ENCODE measurements around the gene ZNF292. TPM values are rescaled to one million over a fixed set of nuclear protein-coding genes. Genes with fewer than 3 reads are reported as not detected.
"Not testable (repeated sequence)": the region's sequence is repeated elsewhere in the genome, so short reads cannot be mapped to it uniquely, and the experiment has no call there.

ZNF292 gene
- total RNA-seq, 1 donor from 2014 or later = 37.7 TPM

GRCh38 chr6:87155842-87156815 is 764 bp downstream of the ZNF292 start:
- intact Hi-C loops (cut with micrococcal nuclease) = no loop called here
- DNase-seq (peak; percentile 58), ATAC-seq (peak; percentile 31)

DNA sequence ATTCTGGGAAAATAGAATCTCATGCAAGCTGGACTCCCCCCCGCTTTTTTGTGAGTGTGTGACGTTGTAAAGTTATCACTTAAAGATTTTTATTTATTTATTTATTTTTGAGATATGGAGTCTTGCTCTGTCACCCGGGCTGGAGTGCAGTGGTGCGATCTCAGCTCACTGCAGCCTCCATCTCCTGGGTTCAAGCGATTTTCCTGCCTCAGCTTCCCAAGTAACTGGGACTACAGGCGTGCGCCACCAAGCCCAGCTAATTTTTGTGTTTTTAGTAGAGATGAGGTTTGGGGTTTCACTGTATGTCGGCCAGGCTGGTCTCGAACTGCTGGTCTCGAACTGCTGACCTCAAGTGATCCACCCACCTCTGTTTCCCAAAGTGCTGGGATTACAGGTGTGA is 2.2 kb downstream of the ZNF292 start:
- DNase-seq; intact Hi-C loops (cut with micrococcal nuclease); ATAC-seq: not testable (repeated sequence)

DNA sequence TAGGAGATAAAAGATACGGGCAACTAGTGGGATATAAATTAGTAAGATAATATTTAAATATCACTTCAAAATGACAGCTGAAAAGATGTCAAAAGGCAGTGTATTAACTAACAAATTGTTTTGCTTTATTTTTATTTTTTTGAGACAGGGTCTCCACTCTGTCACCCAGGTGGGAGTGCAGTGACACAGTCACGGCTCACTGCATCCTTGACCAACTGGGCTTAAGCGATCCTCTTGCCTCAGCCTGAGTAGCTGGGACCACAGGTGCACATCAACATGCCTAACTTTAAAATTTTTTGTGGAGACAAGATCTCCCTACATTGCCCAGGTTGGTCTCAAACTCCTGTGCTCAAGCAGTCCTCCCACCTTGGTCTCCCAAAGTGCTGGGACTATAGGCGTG is 5.9 kb downstream of the ZNF292 start:
- ATAC-seq (no peak), DNase-seq (no peak)
- intact Hi-C loops (cut with micrococcal nuclease) = no loop called here

GRCh38 chr6:87164004-87164403 is 8.6 kb downstream of the ZNF292 start:
- ATAC-seq (no peak), DNase-seq (no peak)
- intact Hi-C loops (cut with micrococcal nuclease) = no loop called here

DNA sequence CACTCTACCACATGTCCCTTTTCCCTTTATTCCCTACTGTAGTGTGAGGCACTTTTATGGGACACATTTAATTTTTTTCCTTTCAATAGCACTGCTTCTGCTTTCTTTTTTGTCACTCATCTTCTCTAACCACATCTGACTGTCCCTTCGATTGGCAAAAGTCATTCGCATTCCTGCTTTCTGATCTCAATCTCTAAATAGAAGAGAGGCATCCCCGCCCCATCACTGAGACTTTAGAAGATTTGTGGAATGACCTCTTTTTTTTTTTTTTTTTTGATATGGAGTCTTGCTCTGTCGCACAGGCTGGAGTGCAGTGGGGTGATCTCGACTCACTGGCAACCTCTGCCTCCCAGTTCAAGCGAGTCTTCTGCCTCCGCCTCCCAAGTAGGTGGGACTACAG is 9.1 kb downstream of the ZNF292 start:
- intact Hi-C loops (cut with micrococcal nuclease) = no loop called here
- no peak for ATAC-seq

DNA sequence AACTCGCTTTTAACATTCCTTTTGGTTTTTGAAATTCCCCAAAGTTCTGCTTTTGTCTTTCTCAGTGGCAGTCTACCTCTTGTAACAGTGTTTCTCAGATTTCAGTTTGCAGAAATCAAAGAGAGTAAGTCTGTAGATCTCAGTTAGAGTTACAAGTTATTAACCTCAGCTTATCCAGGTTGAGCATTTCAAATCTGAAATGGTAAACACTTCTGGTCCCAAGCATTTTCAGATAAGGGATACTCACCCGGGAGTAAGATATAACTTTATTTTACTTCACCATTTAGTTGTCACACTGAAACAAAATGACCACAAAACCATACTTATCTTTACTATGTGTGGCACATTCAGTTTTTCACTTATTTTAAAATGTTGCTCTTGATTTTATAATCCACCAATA is 9.8 kb downstream of the ZNF292 start:
- no peak for DNase-seq
- intact Hi-C loops (cut with micrococcal nuclease) = no loop called here
- ATAC-seq = no peak

More for the DNA sequence above, 9.1 kb downstream of the ZNF292 start:
- DNase-seq = no peak

- DNase-seq = no peak
- intact Hi-C loops (cut with micrococcal nuclease) = no loop called here
- ATAC-seq = no peak
Measured at GRCh38 chr6:87171938-87172633, 16.7 kb downstream of the ZNF292 start.

DNA sequence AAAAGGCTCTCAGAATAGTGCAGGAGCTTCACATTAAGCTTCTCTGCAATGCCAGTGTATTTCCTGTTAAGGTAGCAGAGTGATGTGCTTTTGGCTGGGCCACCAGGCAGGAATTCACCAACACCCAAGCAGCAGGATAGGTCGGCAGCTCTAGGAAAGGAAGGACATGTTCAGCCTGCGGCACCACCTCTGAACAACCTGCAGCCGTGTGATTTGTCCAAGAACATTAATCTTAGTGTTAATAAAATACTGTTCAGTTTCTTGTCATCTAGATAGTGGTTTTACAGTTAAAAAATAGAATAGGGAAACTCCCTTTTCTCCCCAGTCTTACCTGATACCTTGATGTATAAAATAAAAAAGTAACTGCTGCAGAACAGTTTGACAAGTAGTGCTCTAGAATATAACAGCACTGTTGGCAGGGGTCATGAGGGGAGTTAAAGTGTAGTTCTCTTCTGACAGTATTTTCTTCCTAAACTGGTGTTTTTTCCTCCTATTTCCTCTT is 18.8 kb downstream of the ZNF292 start:
- peak; percentile 37 for DNase-seq
- intact Hi-C loops (cut with micrococcal nuclease) = no loop called here
- ATAC-seq = peak; percentile 95

GRCh38 chr6:87176493-87176892 is 21.1 kb downstream of the ZNF292 start:
- no peak for DNase-seq
- intact Hi-C loops (cut with micrococcal nuclease) = no loop called here
- ATAC-seq = no peak

GRCh38 chr6:87180105-87180728 is 24.9 kb downstream of the ZNF292 start:
- intact Hi-C loops (cut with micrococcal nuclease) = no loop called here
- DNase-seq = no peak
- ATAC-seq = no peak

- ATAC-seq (no peak), DNase-seq (no peak)
- intact Hi-C loops (cut with micrococcal nuclease) = no loop called here
Measured at GRCh38 chr6:87181903-87182302, 26.5 kb downstream of the ZNF292 start.

DNA sequence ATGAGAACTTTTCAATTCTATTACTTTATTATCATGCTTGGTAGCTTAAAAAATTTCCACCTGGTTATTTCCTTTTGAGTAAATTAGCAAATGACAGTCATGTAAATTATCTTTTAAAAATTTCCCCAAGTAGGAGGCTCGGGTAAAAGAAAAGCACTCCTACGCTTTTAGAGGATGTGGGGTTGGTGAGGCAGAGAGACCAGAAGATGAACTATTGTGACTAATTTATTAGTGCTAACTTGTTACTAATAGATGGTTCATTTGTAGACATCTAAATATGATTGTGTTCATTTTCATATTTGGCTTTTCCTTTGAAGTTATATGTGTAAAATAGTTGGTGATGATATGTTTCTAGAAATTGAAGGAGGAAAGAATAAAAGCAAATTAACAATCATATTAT is 27.0 kb downstream of the ZNF292 start:
- ATAC-seq (no peak), DNase-seq (no peak)
- intact Hi-C loops (cut with micrococcal nuclease) = no loop called here

GRCh38 chr6:87182940-87183339 is 27.6 kb downstream of the ZNF292 start:
- DNase-seq (no peak), ATAC-seq (no peak)
- intact Hi-C loops (cut with micrococcal nuclease) = no loop called here

DNA sequence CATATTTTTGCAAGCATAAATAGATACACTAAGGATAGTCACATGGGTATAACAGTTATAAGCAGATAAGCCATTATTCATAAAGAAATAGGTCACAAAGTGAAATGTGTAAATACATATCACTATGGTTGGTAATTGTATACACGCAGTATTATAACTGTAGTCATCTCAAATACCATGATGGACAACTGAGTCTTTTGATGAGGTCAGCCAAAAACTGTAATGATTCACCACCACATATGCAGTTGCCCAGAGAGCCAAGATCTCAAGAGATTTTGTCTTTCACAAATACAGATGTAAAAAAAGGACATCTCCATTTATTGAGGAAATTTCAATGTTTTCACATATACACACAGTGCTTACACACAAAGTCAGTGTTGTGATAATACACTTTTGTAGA is 28.3 kb downstream of the ZNF292 start:
- DNase-seq (no peak), ATAC-seq (no peak)
- intact Hi-C loops (cut with micrococcal nuclease) = no loop called here

GRCh38 chr6:87184762-87185250 is 29.4 kb downstream of the ZNF292 start:
- DNase-seq (no peak), ATAC-seq (no peak)
- intact Hi-C loops (cut with micrococcal nuclease) = no loop called here

DNA sequence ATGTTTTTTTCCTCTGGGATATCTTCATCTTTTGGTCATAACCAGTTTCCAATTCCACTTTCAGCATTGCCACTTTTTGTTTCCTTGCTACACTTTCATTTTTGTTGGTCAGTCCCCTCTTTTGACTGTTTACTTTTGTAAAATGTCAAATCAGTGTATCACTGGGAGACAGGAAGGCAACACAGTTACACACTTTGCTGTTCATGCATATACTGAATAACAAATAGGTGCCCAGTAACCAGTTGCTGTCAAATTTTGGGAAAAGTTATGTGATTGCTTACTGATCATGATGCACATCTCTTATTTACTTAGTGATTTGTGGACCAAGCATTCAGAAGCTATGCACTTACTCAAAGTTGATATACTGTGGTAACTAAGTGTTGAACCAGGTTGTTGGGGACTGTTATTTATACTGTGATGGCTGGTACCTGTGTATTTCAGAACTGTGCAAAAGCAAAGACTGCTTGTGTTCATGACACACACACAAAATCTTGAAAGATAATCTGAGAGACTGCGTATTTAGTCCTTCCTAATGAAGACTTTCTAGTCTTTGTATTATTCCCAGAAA is 41.0 kb downstream of the ZNF292 start:
- ATAC-seq (no peak), DNase-seq (no peak)
- intact Hi-C loops (cut with micrococcal nuclease) = no loop called here

DNA sequence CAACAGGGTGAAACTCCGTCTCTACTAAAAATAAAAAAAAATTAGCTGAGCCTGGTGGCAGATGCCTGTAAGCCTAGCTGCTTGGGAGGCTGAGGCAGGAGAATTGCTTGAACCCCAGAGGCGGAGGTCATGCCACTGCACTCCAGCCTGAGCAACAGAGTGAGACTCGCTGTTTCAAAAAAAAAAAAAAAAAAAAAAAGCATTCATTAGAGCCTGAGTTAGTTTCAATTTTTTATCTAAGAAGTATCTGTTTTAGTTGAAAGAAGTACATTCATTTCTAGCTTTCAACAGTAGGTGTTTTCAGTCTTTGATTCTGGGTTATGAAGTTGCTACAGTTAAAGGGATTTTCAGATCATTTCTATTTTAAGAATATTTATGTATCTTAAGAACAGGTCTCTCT is 42.2 kb downstream of the ZNF292 start:
- DNase-seq (no peak), ATAC-seq (no peak)
- intact Hi-C loops (cut with micrococcal nuclease) = no loop called here

DNA sequence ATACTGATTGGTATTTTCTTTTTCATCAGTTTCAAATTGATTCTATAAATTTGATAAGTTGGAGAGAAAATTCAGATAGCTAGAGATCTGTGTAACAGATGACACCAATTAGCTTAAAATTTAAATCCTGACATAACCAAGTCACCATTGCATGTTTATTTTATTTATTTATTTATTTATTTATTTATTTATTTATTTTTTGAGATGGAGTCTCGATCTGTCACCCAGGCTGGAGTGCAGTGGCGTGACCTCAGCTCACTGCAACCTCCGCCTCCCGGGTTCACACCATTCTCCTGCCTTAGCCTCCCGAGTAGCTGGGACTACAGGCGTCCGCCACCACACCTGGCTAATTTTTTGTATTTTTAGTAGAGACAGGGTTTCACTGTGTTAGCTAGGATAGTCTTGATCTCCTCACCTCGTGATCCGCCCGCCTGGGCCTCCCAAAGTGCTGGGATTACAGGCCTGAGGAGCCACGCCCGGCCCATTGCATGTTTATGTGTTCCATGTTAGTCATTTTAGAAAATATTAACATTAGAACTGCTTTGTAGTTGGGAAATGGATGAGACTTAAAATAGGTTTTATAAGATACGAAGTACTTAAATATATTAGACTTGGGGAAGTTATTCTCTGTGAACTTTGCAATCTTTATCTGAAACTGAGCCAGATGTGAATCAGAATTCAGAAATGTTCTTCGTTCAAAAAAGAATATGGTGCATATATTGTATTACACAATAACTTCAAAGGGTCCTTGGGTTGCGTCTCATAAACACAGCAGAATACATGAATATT is 42.9 kb downstream of the ZNF292 start:
- ATAC-seq; intact Hi-C loops (cut with micrococcal nuclease); DNase-seq: not testable (repeated sequence)

DNA sequence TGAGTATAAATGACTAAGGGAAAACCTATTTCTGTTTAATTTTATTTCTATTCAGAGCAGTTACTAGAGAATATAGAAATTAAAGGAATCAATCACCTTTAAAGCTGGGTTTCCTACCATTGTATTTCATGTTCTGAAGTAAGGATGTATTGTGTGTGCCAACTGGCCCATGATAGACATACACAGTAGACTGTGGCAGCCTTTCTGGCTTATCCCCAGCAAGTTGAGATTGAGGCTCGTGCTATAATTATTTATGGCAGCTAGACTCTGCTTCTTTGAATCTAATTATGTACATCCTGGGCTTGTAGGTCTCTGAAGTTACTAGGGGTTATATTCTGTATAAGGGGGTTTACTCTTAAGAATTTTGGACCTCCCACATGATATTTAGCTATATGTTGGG is 44.4 kb downstream of the ZNF292 start:
- peak; percentile 95 for ATAC-seq
- no peak for DNase-seq
- intact Hi-C loops (cut with micrococcal nuclease) = no loop called here
